OCI-LY1 (cell line): ENCODE data around the gene LONP1.

Experiments used
- H2AFZ ChIP-seq: fragments of 200-600 bp; sonication (generic), shearing (Covaris generic); 2 replicates; pipeline ENCODE4 v1.6.0; 2014; ENCODE audit warnings: antibody characterized with exemption, mild to moderate bottlenecking, low read length
- H3F3A ChIP-seq: fragments of 200-600 bp; sonication (generic), shearing (Covaris generic); 2 replicates; pipeline ENCODE4 v1.6.0; 2014; ENCODE audit warnings: mild to moderate bottlenecking, antibody characterized with exemption, low read length, moderate library complexity; ENCODE audit not compliant: insufficient read depth
- H3K27ac ChIP-seq: fragments of 200-600 bp; sonication (generic); 2 replicates; pipeline ENCODE4 v1.5.1; 2014; ENCODE audit warnings: low read length, mixed run types, mild to moderate bottlenecking, low read depth; ENCODE audit not compliant: poor library complexity, severe bottlenecking
- H3K27me3 ChIP-seq: fragments of 200-600 bp; sonication (generic); 2 replicates; pipeline ENCODE4 v1.6.0; 2014; ENCODE audit warnings: antibody characterized with exemption, mild to moderate bottlenecking, low read length, moderate library complexity; ENCODE audit not compliant: insufficient read depth
- H3K36me3 ChIP-seq: fragments of 200-600 bp; sonication (generic); 2 replicates; pipeline ENCODE4 v1.6.1; 2014; ENCODE audit warnings: mild to moderate bottlenecking, antibody characterized with exemption, low read length, moderate library complexity, mixed read lengths; ENCODE audit not compliant: insufficient read depth
- H3K4me1 ChIP-seq: fragments of 200-600 bp; sonication (generic); 2 replicates; pipeline ENCODE4 v1.5.1; 2014; ENCODE audit warnings: mild to moderate bottlenecking, low read length, moderate library complexity; ENCODE audit not compliant: insufficient read depth, severe bottlenecking
- H3K4me2 ChIP-seq: fragments of 200-600 bp; sonication (generic), shearing (Covaris generic); 2 replicates; pipeline ENCODE4 v1.6.1; 2014; ENCODE audit warnings: low read length
- H3K4me3 ChIP-seq: fragments of 200-600 bp; sonication (generic); 2 replicates; pipeline ENCODE4 v1.5.1; 2014; ENCODE audit warnings: low read length, low read depth, mild to moderate bottlenecking, mixed read lengths; ENCODE audit not compliant: poor library complexity, severe bottlenecking
- H3K79me2 ChIP-seq: fragments of 200-600 bp; shearing (Covaris generic); 2 replicates; pipeline ENCODE4 v1.6.1; 2016; ENCODE audit warnings: mixed run types, low read length, mixed read lengths; ENCODE audit not compliant: insufficient read depth
- H3K9ac ChIP-seq: fragments of 200-600 bp; sonication (generic), shearing (Covaris generic); 2 replicates; pipeline ENCODE4 v1.6.1; 2014; ENCODE audit warnings: mild to moderate bottlenecking, low read length, mixed read lengths
- H3K9me2 ChIP-seq: fragments of 200-600 bp; sonication (generic), shearing (Covaris generic); 2 replicates; pipeline ENCODE4 v1.6.1; 2014; ENCODE audit warnings: low read depth, mild to moderate bottlenecking, low read length, mixed read lengths
- H3K9me3 ChIP-seq: fragments of 200-600 bp; shearing (Covaris generic); 2 replicates; pipeline ENCODE4 v1.6.1; 2014; ENCODE audit warnings: low read length, mixed read lengths
- H4K20me1 ChIP-seq: fragments of 200-600 bp; sonication (generic), shearing (Covaris generic); 2 replicates; pipeline ENCODE4 v1.6.0; 2016; ENCODE audit warnings: mild to moderate bottlenecking, low read length; ENCODE audit not compliant: insufficient read depth
- CTCF ChIP-seq: fragments of 200-600 bp; sonication (generic), shearing (Covaris generic); IDR thresholded peaks from 2 replicates; pipeline ENCODE4 v1.5.1; 2017; ENCODE audit warnings: mild to moderate bottlenecking, antibody characterized with exemption, low read length, moderate library complexity, mixed read lengths
- EZH2 ChIP-seq: fragments of 200-600 bp; sonication (generic), shearing (Covaris generic); IDR thresholded peaks from 2 replicates; pipeline ENCODE4 v1.8.0; 2017; ENCODE audit warnings: borderline replicate concordance, mixed run types, mild to moderate bottlenecking, antibody characterized with exemption, low read length, moderate library complexity, mixed read lengths

LONP1 gene

GRCh38 chr19:5652261-5652660 is 67.7 kb downstream of the LONP1 start:
- H3K27ac ChIP-seq: no peak overlapping the region
- H2AFZ ChIP-seq: no peak overlapping the region
- H3K4me2 ChIP-seq: no peak overlapping the region
- no peak overlapping the region for H3K9ac ChIP-seq
- no peak overlapping the region for H3K4me3 ChIP-seq
- H3F3A ChIP-seq: no peaks in the 10 kb centered on the region
- no peak for TF ChIP-seq EZH2
- TF ChIP-seq CTCF: no peak
- no peaks in the 10 kb centered on the region for H3K9me2 ChIP-seq
- H3K4me1 ChIP-seq: no peaks in the 10 kb centered on the region
- no peaks in the 10 kb centered on the region for H3K9me3 ChIP-seq
- peaks cover 91% of the 10 kb centered on the region for H3K36me3 ChIP-seq
- H3K79me2 ChIP-seq: no peaks in the 10 kb centered on the region
- no peaks in the 10 kb centered on the region for H4K20me1 ChIP-seq
- no peaks in the 10 kb centered on the region for H3K27me3 ChIP-seq

- no peaks in the 10 kb centered on the region for H3K9me2 ChIP-seq
- H3K27ac ChIP-seq: no peak overlapping the region
- peaks cover 92% of the 10 kb centered on the region for H3K36me3 ChIP-seq
- no peaks in the 10 kb centered on the region for H4K20me1 ChIP-seq
- no peaks in the 10 kb centered on the region for H3K79me2 ChIP-seq
- H3K9ac ChIP-seq: no peak overlapping the region
- H3K9me3 ChIP-seq: no peaks in the 10 kb centered on the region
- no peak overlapping the region for H3K4me3 ChIP-seq
- H2AFZ ChIP-seq: no peak overlapping the region
- TF ChIP-seq EZH2 (no peak), CTCF (no peak)
- no peaks in the 10 kb centered on the region for H3K27me3 ChIP-seq
- H3K4me1 ChIP-seq: no peaks in the 10 kb centered on the region
- no peaks in the 10 kb centered on the region for H3F3A ChIP-seq
- H3K4me2 ChIP-seq: no peak overlapping the region
Measured at GRCh38 chr19:5651361-5651760, 68.6 kb downstream of the LONP1 start.

- H3K79me2 ChIP-seq: peaks cover 7% of the 10 kb centered on the region; the same call in 1 of the 2 replicates
- TF ChIP-seq EZH2 (no peak), CTCF (no peak)
- no peak overlapping the region for H3K4me2 ChIP-seq
- H3K9ac ChIP-seq: no peak overlapping the region
- H3K4me1 ChIP-seq: no peaks in the 10 kb centered on the region
- H3K4me3 ChIP-seq: no peak overlapping the region
- H2AFZ ChIP-seq: no peak overlapping the region
- H4K20me1 ChIP-seq: no peaks in the 10 kb centered on the region
- no peaks in the 10 kb centered on the region for H3K27me3 ChIP-seq
- peaks cover 93% of the 10 kb centered on the region for H3K36me3 ChIP-seq
- H3K9me3 ChIP-seq: no peaks in the 10 kb centered on the region
- no peaks in the 10 kb centered on the region for H3F3A ChIP-seq
- H3K27ac ChIP-seq: no peak overlapping the region
- no peaks in the 10 kb centered on the region for H3K9me2 ChIP-seq
Measured at GRCh38 chr19:5648464-5648863, 71.5 kb downstream of the LONP1 start.
